GM21360 (cell line): ENCODE data around the gene MCAM.

Source experiments
- ATAC-seq: cut with Tn5 transposase; IDR thresholded peaks from one replicate; pipeline ENCODE4 v1.9.1; 2021; ENCODE audit warnings: mild to moderate bottlenecking, moderate library complexity; ENCODE audit not compliant: unreplicated experiment

The MCAM gene

GRCh38 chr11:119316729-119317591 lies at the start of gene MCAM:
MCAM (minus strand) TSS chr11:119317130; CDS start chr11:119317101, 29 bp downstream.
- no peak for ATAC-seq

DNA sequence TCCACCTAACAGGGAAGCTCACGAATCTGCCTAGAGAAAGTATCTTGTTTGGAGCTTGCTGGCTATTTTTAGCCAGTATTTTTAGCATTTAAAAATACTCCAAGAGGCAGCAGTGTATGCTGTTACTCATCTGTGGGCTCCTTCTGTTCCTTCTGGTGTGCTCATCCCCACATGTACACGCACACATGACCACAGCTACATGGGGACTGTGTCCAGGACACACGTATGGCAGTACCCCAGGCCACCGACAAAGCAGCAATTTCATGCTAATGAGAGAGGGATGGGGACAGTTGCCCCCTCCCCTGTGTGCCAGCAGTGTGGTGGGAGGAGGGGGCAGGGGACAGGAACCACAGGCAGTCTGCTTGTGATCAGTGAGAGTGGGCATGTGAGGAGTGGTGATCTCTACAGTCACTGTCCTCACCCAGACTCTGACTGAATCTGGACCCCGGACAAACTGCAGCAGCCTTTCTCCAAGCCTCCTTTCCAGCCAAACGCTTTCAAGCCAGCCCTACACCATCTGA lies 48.2 kb upstream of the MCAM start:
- no peak for ATAC-seq

DNA sequence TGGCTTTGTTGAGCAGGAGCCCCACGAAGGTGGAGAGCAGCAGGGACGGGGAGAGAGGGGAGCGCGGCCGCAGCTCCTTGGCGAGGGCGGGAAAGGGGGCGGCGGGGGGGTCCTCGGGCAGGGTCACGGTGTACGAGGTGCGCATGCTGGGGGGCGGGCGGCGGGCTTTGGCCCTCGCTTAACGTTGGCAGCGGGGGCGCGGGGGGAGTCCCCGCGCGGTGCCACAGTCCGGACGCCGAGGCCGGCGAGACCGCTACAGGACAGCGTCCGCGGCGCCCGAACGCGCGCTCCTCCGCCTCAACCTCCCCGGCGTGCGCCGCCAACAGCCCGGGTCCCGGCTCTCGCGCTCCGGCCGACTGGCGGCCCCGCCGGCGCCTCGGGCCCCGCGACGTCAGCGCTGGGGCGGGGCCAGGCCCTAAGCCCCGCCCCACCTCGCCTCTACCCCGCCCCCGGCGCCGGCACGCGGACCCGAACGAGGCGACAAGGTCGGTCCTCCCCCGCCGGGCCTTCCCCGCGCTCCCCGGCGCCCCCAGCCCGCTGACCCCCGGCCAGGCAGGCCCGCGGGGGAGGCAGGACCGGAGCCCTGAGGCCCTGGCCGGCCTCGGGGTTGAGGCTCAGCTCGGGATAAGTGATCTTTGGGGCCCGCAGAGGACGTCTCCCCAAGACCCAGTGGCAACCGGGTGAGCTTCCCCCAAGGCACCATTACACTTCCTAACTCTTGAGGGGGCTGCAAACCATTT lies 47.1 kb upstream of the MCAM start:
- ATAC-seq, result no peak

DNA sequence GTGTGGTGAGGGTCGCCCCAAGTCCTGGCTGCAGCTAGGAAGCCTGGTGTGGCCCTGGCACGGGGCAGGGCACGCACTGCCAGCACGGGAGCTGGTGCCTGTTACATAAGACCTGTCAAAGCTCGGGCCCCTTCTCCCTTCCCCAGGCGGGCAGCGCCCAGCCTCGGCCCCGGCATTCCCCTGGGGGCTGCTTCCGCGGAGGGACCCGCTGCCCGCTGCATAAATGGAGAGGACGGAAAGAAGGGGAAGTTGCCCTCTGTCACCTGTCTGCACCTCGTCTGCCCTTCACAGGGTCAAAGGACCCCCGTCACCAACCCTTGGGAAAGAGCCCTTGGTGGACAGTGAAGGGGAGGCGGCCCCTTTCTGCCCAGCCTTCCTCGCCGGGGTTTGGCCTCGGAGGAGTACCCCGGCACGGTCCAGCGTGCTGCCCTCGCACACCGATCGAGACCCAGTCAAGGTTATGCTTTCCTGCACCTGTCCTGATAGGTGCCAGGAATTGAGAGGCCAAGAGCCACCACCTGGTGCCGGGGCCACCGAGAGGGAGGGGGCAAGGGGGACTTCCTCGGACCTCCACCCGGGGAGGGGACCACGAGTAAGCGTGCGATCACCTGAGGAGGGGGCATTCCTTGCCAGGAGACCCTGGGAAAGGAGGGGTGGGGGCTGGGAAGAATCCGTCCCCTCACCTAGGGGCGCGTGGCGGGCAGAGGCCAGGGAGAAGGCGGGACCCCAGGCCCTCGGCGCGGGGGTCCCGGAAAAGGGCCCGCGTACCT lies 46.3 kb upstream of the MCAM start:
- ATAC-seq, result no peak

DNA sequence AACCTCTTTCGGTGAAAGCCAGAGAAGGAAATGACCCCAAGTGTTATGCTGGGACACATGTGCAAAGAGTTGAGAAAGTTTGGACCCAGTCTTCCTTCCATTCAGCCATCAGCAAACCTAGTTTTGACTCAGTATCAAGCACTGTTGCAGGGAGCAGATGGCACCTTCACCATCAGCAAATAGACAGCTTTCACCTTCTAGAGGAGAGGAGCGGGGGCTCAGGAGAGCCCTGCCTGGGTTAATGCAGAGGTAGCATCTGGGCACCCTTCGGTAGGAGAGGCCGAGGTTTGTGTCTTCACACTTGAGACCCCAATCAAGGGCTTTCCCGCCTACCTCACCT lies 45.8 kb upstream of the MCAM start:
- no peak for ATAC-seq

GRCh38 chr11:119361941-119362725 lies 45.2 kb upstream of the MCAM start:
- no peak for ATAC-seq

GRCh38 chr11:119361056-119361787 lies 44.3 kb upstream of the MCAM start:
- ATAC-seq, result no peak

- no peak for ATAC-seq
These were observed 42.7 kb upstream of the MCAM start for GRCh38 chr11:119359365-119360214.

DNA sequence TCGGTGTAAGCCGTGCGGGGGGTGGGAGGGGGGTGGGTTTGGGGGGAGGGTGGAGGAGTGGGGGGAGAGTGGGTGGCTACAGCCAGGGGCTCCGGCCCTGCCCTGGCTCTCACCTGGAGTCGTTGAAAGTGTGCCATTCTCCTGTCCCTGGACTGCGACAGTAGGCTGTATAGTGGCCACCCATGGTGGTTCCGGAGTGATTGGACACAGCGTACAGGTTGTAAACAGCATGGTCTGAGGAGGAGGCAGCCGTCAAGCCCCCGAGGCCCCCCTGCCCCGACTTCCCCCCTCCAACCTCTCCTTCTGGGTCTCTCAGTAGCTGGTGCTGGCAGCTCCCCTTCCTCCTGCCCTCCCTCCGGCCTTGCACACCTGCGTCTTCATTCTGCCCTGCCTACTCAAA lies 40.1 kb upstream of the MCAM start:
- ATAC-seq, result no peak

DNA sequence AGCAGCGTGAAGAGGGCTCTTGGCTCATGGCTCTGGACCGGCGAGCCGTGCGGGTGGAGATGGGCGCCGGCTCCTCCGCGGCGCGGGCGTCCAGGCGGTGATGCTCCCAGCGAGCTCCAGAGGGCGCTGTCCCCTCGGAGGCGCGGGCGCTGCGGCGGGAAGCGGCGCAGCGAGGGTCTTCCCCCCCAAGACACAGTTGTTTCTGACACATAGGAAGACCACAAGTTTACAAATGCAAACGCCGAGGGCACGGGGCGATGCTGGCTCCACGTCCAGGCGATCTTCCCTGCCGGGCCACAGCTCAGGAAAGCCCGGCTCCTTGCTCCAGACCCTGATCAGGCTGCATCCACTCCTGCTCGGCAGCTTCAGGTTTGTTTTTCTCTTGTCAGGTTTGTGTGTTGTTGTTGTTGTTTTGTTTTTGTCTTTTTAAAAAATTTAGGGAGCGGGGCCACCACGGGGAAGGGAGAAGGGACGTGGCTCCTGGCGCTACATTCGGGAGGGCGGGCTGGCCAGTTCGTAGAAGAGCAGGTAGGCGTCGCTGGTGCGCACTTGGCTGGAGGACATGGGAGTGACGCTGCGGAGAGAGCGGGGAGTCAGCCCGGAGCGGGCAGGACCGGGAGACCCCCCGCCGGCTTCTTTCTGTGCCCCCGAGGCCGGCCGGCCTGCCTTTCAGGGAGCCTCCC lies 39.6 kb upstream of the MCAM start:
- ATAC-seq, result peak; percentile 68

DNA sequence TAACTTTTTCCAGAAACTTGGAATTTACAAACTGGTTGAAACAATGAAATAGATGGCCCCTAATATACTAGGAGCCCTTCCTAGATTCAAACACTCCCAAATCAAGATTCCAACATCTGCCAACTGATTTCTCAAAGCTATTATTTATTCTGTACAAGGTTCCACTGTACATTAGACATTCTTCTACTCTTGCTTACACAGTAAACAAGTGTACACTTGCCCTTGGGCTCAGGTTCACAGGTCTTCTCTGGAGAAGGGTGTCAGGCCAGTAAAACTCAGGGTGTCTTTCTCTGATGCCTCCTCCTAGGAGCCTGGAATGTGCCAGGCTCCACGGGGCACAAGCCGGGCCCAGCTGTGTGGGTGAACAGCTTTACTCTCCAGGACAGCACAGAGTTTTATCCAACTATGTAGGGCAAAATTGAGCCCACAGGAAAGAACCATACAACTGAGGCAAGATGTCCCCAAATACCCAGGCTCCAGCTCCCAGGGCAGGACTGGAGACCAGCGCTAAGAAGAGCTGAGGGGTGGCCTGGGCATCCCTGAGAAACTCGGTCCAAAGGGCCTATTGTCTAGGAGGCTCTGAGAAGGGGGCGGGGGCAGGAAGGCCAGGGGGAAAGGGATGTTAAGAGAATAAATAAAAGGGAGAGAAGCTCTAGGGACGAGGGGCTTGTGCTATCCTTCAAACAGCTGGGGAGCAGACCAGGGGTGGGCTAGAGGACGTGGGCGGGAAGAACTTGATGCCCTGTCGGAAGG lies 38.3 kb upstream of the MCAM start:
- ATAC-seq, result no peak

- no peak for ATAC-seq
These were observed 35.9 kb upstream of the MCAM start for GRCh38 chr11:119352857-119353260.

GRCh38 chr11:119351232-119351631 lies 34.3 kb upstream of the MCAM start:
- ATAC-seq, result no peak

GRCh38 chr11:119350302-119350701 lies 33.4 kb upstream of the MCAM start:
- no peak for ATAC-seq

GRCh38 chr11:119347940-119348605 lies 31.1 kb upstream of the MCAM start:
- ATAC-seq, result no peak

DNA sequence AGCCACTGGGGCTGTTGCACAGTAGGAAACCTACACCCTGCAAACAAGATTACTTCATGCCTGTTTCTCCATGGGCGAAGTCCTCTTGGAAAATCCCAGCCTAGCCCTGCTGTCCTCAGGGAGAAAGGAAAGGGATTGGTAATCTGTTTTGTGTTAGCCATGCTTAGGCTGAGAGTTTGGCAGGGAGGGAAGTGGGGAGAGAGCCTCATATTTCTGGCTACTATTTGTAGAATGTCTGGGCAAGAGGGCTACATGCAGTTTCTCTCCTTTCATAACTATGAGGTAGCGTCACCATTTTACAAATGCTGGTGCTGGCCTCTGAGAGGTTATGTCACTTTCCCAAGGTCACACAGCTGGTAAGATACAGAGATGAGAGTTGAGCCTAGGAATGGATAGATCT lies 30.3 kb upstream of the MCAM start:
- no peak for ATAC-seq

- ATAC-seq, result no peak
These were observed 29.7 kb upstream of the MCAM start, which contains the start of gene MFRP for GRCh38 chr11:119346605-119347004. MFRP (minus strand) TSS chr11:119346705; CDS start chr11:119346513, 192 bp downstream.
